ENCODE data around the gene PTPRM.

DNA sequence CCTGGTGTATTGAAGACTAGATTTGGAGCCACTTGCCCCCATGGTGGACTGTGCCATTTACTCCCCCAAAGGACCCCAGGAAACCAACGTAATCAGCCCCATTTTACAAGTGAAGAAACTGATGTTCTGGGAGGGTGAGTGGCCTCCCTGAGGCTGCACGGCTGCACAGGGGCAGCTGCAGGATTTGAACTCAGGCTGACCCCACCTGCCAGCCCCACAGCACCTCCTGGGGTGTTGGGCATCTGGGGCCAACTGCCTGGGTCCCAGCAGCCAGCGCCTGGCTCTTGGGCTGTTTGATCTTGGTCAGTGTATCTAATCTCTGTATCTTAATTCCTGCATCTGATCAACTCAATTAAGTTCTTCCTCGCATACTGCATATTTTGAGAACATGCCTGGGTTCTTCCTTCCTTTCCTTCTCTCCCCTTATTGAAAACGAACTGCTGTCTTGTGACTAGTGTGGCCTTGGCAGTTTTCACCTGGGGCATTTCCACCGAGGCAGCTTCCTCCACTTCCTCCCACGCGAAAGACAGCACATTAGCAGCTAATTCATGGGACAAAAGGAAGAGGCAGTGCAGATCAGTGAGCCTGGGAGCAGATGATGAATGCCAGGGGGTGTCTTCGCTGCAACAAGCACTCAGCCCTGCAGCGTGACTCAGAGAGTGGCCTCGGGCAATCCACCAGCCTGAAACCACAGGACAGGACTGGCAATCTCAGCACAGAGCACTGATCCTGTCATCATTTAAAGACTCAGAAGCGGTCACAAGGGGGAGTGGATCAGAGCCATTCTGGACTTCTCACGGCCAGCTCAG lies 858.0 kb downstream of the PTPRM start:
- TF ChIP-seq CTCF (IDR thresholded peaks at IDR 0.05; ENCODE audit: low read length) = no peak
- no peak for TF ChIP-seq EZH2phosphoT487 (IDR thresholded peaks at IDR 0.05; ENCODE audit: low read length)
- no peak for TF ChIP-seq EZH2 (optimal IDR thresholded peaks at IDR 0.05; ENCODE audit: low read depth, low read length)
